GM23338 (cell line): ENCODE results near the gene JDP2.

ENCODE experiments used
- CREB1 ChIP-seq: fragments of 250-450 bp; sonication (Bioruptor Pico); IDR thresholded peaks from 2 replicates; pipeline ENCODE4 v1.5.0; 2020; ENCODE audit warnings: low read depth, mild to moderate bottlenecking, moderate library complexity
- CTCF ChIP-seq, 2 experiments: fragments of 200-600 bp in 1 of 2; sonication (generic) in 1 of 2; conservative IDR thresholded peaks; 2 replicates each; pipeline versions ENCODE4 v1.5.1 to v1.6.1; 2016 to 2017; ENCODE audit warnings: antibody characterized with exemption in 2 of 2, low read depth in 2 of 2, mild to moderate bottlenecking in 2 of 2, moderate library complexity in 1 of 2
- ETS1 ChIP-seq: IDR thresholded peaks from 2 replicates; pipeline ENCODE4 v1.6.1; 2016; ENCODE audit warnings: antibody characterized with exemption
- EZH2phosphoT487 ChIP-seq: fragments of 200-600 bp; sonication (generic); IDR thresholded peaks from one replicate; pipeline ENCODE4 v1.8.1; 2018; ENCODE audit warnings: antibody characterized with exemption; ENCODE audit not compliant: unreplicated experiment

GRCh38 chr14:75440733-75441477, 13.1 kb downstream of the JDP2 start:
- TF ChIP-seq CTCF (conservative IDR thresholded peaks at IDR 0.05; ENCODE audit: low read depth in 2 of 2) (no peak), EZH2phosphoT487 (no peak), ETS1 (no peak), CREB1 (CRISPR knock-in tag) (no peak)
